Natural killer cell (primary cell): ENCODE data around the gene PRR23E. TPM values are rescaled to one million over a fixed set of nuclear protein-coding genes. Genes with fewer than 3 reads are reported as not detected.

Experiments
- ATAC-seq, 3 donors: fragments of 150-1000 bp in 2 of 3; fragments of 200-7000 bp in 1 of 3; cut with Tn5 transposase; 1 replicate in 1 of 3; 2 replicates in 2 of 3; pipeline ENCODE4 v1.10.0; 2021; ENCODE audit warnings: mild to moderate bottlenecking in 2 of 3, moderate library complexity in 2 of 3
- DNase-seq, 2 donors: peaks; one replicate each; pipeline versions ENCODE4 v3.0.0 to v3.0.0-alpha.2; 2013 to 2021; ENCODE audit warnings: mixed read lengths in 1 of 2
- H3K27ac ChIP-seq: one replicate; pipeline ENCODE4 v1.5.1; 2013; ENCODE audit warnings: mild to moderate bottlenecking, low read length
- H3K27me3 ChIP-seq: one replicate; pipeline ENCODE4 v1.6.1; 2013; ENCODE audit warnings: low read length; ENCODE audit not compliant: control insufficient read depth, insufficient read depth
- H3K36me3 ChIP-seq: one replicate; pipeline ENCODE4 v1.6.1; 2013; ENCODE audit warnings: low read length; ENCODE audit not compliant: control insufficient read depth, insufficient read depth
- H3K4me1 ChIP-seq: one replicate; pipeline ENCODE4 v1.6.1; 2013; ENCODE audit warnings: low read length; ENCODE audit not compliant: control insufficient read depth, insufficient read depth
- H3K4me3 ChIP-seq: one replicate; pipeline ENCODE4 v1.5.1; 2013; ENCODE audit warnings: low read length
- H3K9me3 ChIP-seq: one replicate; pipeline ENCODE4 v1.6.1; 2013; ENCODE audit warnings: low read length; ENCODE audit not compliant: control insufficient read depth, insufficient read depth
- H3K27ac Mint-ChIP-seq, 2 donors: one replicate each; pipeline ENCODE4 v1.8.0; 2022; ENCODE audit warnings: mild to moderate bottlenecking in 2 of 2, mixed read lengths in 2 of 2, moderate library complexity in 1 of 2
- H3K27me3 Mint-ChIP-seq, 2 donors: one replicate each; pipeline ENCODE4 v1.8.0; 2022; ENCODE audit warnings: low read depth in 2 of 2, mixed read lengths in 2 of 2
- H3K36me3 Mint-ChIP-seq: one replicate; pipeline ENCODE4 v1.8.0; 2022; ENCODE audit warnings: mixed read lengths
- H3K4me1 Mint-ChIP-seq, 2 donors: one replicate each; pipeline ENCODE4 v1.8.0; 2022; ENCODE audit warnings: mixed read lengths in 2 of 2
- H3K4me3 Mint-ChIP-seq: one replicate; pipeline ENCODE4 v1.8.0; 2022; ENCODE audit warnings: mild to moderate bottlenecking, moderate library complexity, mixed read lengths
- H3K9me3 Mint-ChIP-seq, 2 donors: one replicate each; pipeline ENCODE4 v1.8.0; 2022; ENCODE audit warnings: mixed read lengths in 2 of 2
- WGBS: methylation state at CpG from one replicate; pipeline ENCODE4 v1.1.7; 2013; ENCODE audit warnings: missing lambda C conversion rate; ENCODE audit not compliant: insufficient coverage; 5-methylcytosine and 5-hydroxymethylcytosine counted together
- intact Hi-C: fragments of 100-400 bp; cut with micrococcal nuclease; formaldehyde crosslinking; loops from one replicate; pipeline ENCODE4 v1.14.2; 2022
- total RNA-seq, 4 donors: library from RNA; stranded (reverse); fragments of 120-200 nt in 1 of 4; gene quantifications; one replicate each; pipeline versions ENCODE4 v1.2.3 to v1.2.4, GENCODE V29; 2013 to 2022
- TF ChIP-seq, protein P1 (sequence below): fragments of 200-600 bp; IDR thresholded peaks from one replicate; pipeline ENCODE4 v1.8.0; 2022; ENCODE audit warnings: antibody characterized with exemption

PRR23E gene
- total RNA-seq, 3 donors from 2014 or later (not counting 1 experiment from before 2014, with no cell fraction given), result not detected

DNA sequence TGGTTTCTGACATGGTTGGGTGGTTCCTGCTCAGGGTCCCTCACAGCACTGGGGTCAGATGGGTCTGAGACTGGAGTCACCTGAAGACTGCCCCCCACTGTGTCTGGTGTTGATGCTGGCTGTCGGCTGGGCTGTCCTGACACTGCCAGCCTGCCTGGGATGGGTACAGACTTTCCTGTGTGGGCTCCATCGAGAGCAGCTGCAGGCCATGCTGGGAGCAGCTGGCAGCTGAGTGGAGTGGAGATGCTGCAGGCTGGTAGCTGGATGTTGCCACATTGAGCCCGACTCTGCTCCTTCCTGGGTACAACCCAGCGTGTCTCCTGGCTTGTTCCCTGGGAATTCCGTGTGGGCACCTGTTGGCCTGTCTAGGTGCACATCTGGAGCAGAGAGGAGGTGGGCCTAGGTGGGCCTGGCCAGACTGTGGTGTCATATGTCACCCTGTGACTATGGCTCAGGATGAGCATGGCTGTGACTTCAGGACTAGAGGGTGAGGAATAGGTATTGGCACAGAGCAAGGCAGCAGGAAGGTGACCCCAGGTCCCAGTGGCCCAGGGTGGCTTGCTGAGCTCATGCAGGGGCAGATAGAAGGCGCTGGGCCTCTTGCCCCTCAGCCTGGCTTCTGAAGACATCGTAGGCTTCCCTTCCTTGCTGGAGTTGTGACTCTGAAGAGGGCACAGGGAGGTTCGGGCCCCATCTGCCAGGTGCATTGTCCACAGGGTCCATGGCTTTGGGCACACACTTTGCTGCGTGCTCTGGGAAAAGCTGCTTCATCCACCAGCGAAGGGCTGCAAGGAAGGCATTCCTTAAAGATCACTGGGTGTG is 40.0 kb upstream of the PRR23E start:
- Mint-ChIP-seq H3K9me3 (no peaks in the 10 kb centered on the region), H3K27ac (no peak overlapping the region), H3K27me3 (no peaks in the 10 kb centered on the region), H3K4me3 (no peak overlapping the region), H3K4me1 (no peaks in the 10 kb centered on the region), H3K36me3 (no peaks in the 10 kb centered on the region)
- DNase-seq (no peak), ATAC-seq (no peak)
- WGBS, result 85% methylated on average over 10 of the region's 10 CpGs
- intact Hi-C loops, result no loop called here
- Histone ChIP-seq H3K9me3 (no peaks in the 10 kb centered on the region), H3K4me1 (no peaks in the 10 kb centered on the region), H3K27ac (no peak overlapping the region), H3K36me3 (no peaks in the 10 kb centered on the region), H3K4me3 (no peak overlapping the region), H3K27me3 (no peaks in the 10 kb centered on the region)
- TF ChIP-seq, protein P1, sequence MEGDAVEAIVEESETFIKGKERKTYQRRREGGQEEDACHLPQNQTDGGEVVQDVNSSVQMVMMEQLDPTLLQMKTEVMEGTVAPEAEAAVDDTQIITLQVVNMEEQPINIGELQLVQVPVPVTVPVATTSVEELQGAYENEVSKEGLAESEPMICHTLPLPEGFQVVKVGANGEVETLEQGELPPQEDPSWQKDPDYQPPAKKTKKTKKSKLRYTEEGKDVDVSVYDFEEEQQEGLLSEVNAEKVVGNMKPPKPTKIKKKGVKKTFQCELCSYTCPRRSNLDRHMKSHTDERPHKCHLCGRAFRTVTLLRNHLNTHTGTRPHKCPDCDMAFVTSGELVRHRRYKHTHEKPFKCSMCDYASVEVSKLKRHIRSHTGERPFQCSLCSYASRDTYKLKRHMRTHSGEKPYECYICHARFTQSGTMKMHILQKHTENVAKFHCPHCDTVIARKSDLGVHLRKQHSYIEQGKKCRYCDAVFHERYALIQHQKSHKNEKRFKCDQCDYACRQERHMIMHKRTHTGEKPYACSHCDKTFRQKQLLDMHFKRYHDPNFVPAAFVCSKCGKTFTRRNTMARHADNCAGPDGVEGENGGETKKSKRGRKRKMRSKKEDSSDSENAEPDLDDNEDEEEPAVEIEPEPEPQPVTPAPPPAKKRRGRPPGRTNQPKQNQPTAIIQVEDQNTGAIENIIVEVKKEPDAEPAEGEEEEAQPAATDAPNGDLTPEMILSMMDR, result no peak

DNA sequence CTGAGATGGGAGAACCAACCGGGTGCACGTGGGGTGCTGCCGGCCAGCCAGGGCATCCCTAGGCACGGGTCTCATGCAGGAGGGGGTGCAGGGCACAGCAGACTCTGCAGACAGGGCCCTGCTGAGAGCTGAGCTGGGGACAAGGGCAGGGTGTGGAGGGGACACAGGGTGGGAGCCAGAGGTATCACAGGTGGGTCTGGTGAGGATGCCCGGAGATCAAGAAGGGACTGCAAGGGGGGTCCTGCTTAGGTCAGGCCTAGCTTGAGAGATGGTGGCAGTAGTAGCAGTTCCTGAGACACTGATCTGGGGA is 39.5 kb upstream of the PRR23E start:
- intact Hi-C loops, result no loop called here
- no peak overlapping the region for H3K27ac Mint-ChIP-seq
- no peaks in the 10 kb centered on the region for H3K9me3 Mint-ChIP-seq
- Histone ChIP-seq H3K4me1 (no peaks in the 10 kb centered on the region), H3K27me3 (no peaks in the 10 kb centered on the region), H3K36me3 (no peaks in the 10 kb centered on the region), H3K9me3 (no peaks in the 10 kb centered on the region), H3K27ac (no peak overlapping the region), H3K4me3 (no peak overlapping the region)
- WGBS, result 89% methylated on average over 5 of the region's 5 CpGs
- H3K4me3 Mint-ChIP-seq, result no peak overlapping the region
- peak in 1 of 3 donors; percentile 4 for ATAC-seq
- TF ChIP-seq, protein P1, result no peak
- no peaks in the 10 kb centered on the region for H3K36me3 Mint-ChIP-seq
- H3K27me3 Mint-ChIP-seq, result no peaks in the 10 kb centered on the region
- DNase-seq, result no peak
- no peaks in the 10 kb centered on the region for H3K4me1 Mint-ChIP-seq

DNA sequence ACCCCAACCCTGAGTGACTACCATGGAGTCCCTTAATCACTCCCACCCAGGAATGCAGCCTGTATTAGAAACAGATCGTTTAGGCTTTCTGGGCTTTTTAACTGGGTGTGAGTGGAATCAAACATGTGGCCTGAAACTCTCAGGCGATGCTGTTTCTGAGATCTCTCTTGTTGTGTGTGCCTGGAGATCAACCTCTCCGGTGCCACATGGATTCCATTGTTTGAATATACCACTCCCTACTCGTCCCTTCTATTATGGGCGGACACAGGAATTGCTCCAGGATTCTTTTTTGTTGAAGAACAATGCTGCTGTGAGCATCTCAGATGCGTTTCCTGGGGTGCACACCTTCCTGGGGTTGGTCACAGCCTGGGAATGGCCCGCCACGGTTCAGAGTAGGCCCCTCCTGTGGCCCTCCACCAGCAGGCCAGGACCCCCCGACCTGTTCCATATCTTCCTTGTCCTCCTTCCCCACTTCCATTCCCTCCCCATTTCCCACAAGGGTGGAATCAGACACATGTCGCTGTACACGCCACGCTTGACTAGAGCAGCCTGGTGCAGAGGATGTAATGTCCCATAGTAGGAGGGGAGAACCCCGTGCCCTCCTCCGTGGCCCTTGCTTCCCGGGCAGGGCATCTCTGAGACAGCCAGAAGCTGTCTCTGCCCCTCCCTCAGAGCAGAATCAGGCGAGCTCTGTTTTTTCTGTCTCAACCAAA is 36.4 kb upstream of the PRR23E start:
- no peaks in the 10 kb centered on the region for H3K4me1 Mint-ChIP-seq
- 74% methylated on average over 16 of the region's 16 CpGs for WGBS
- no peaks in the 10 kb centered on the region for H3K36me3 Mint-ChIP-seq
- H3K27ac Mint-ChIP-seq, result no peak overlapping the region
- no peaks in the 10 kb centered on the region for H3K36me3 ChIP-seq
- TF ChIP-seq, protein P1, result no peak
- H3K4me3 Mint-ChIP-seq, result no peak overlapping the region
- H3K27ac ChIP-seq, result no peak overlapping the region
- H3K9me3 ChIP-seq, result no peaks in the 10 kb centered on the region
- intact Hi-C loops, result no loop called here
- DNase-seq (no peak), ATAC-seq (no peak)
- H3K4me1 ChIP-seq, result no peaks in the 10 kb centered on the region
- no peak overlapping the region for H3K4me3 ChIP-seq
- H3K9me3 Mint-ChIP-seq, result no peaks in the 10 kb centered on the region
- no peaks in the 10 kb centered on the region for H3K27me3 ChIP-seq
- H3K27me3 Mint-ChIP-seq, result no peaks in the 10 kb centered on the region
